MM.1S (cell line): ENCODE results near the gene IFT74.

Source experiments
- EZH2 ChIP-seq: fragments of 300-600 bp; sonication (generic); optimal IDR thresholded peaks from 2 replicates; pipeline ENCODE3; 2017; ENCODE audit warnings: low read depth, mild to moderate bottlenecking, antibody characterized with exemption, low read length, mixed read lengths
- EZH2phosphoT487 ChIP-seq: fragments of 300-600 bp; sonication (generic); IDR thresholded peaks from 2 replicates; pipeline ENCODE4 v1.6.1; 2018; ENCODE audit warnings: antibody characterized with exemption, low read length
- TF ChIP-seq, protein P1 (sequence below): fragments of 300-600 bp; sonication (generic); IDR thresholded peaks from 2 replicates; pipeline ENCODE4 v1.5.1; 2016; ENCODE audit warnings: antibody characterized with exemption, low read length, mixed read lengths

DNA sequence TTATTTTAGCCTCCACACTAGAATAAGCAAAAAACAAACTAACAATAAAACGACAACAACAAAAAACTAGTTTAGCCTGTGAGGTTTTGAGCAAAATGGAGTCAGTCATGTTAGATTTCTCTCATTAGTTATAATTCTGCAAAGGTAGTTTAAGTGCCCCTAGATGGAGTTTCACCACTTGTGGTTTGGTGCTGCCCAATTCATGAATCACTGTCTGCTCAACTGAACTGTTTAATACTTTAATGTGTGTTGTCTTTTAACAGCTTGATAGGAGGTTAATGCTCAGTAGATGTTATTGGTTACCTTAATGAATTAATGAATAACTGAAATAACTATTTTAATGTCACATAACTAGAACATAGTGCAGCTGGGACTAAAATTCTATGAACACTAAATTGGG lies 5.7 kb upstream of the IFT74 start:
- TF ChIP-seq, protein P1, sequence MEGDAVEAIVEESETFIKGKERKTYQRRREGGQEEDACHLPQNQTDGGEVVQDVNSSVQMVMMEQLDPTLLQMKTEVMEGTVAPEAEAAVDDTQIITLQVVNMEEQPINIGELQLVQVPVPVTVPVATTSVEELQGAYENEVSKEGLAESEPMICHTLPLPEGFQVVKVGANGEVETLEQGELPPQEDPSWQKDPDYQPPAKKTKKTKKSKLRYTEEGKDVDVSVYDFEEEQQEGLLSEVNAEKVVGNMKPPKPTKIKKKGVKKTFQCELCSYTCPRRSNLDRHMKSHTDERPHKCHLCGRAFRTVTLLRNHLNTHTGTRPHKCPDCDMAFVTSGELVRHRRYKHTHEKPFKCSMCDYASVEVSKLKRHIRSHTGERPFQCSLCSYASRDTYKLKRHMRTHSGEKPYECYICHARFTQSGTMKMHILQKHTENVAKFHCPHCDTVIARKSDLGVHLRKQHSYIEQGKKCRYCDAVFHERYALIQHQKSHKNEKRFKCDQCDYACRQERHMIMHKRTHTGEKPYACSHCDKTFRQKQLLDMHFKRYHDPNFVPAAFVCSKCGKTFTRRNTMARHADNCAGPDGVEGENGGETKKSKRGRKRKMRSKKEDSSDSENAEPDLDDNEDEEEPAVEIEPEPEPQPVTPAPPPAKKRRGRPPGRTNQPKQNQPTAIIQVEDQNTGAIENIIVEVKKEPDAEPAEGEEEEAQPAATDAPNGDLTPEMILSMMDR, result no peak
- TF ChIP-seq EZH2 (no peak), EZH2phosphoT487 (no peak)
